ENCODE data around the gene REPS2. TPM values are rescaled to one million over a fixed set of nuclear protein-coding genes. Genes with fewer than 3 reads are reported as not detected.

The REPS2 gene
- total and polyA plus RNA-seq, 9 of the 15 experiments (the other 6 are each of a cell fraction or from before 2014, with no cell fraction given), result 0.01 to 0.07 (median 0.01) TPM; not detected in 3

- TF ChIP-seq RBM25 (IDR thresholded peaks at IDR 0.05; ENCODE audit: low read depth, low read length, severe bottlenecking) (no peak), ETV5 (CRISPR knock-in tag; IDR thresholded peaks at IDR 0.05; ENCODE audit: low read depth) (no peak), MIER1 (IDR thresholded peaks at IDR 0.05; ENCODE audit: low read depth) (no peak), GABPB1 (CRISPR knock-in tag; IDR thresholded peaks at IDR 0.05) (no peak), ZNF57 (CRISPR knock-in tag; IDR thresholded peaks at IDR 0.05) (no peak), NR3C1 (CRISPR knock-in tag; IDR thresholded peaks at IDR 0.05) (no peak)
- TF ChIP-seq, protein P1, sequence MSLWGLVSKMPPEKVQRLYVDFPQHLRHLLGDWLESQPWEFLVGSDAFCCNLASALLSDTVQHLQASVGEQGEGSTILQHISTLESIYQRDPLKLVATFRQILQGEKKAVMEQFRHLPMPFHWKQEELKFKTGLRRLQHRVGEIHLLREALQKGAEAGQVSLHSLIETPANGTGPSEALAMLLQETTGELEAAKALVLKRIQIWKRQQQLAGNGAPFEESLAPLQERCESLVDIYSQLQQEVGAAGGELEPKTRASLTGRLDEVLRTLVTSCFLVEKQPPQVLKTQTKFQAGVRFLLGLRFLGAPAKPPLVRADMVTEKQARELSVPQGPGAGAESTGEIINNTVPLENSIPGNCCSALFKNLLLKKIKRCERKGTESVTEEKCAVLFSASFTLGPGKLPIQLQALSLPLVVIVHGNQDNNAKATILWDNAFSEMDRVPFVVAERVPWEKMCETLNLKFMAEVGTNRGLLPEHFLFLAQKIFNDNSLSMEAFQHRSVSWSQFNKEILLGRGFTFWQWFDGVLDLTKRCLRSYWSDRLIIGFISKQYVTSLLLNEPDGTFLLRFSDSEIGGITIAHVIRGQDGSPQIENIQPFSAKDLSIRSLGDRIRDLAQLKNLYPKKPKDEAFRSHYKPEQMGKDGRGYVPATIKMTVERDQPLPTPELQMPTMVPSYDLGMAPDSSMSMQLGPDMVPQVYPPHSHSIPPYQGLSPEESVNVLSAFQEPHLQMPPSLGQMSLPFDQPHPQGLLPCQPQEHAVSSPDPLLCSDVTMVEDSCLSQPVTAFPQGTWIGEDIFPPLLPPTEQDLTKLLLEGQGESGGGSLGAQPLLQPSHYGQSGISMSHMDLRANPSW (CRISPR knock-in tag; IDR thresholded peaks at IDR 0.05), result no peak
- TF ChIP-seq, protein P2, sequence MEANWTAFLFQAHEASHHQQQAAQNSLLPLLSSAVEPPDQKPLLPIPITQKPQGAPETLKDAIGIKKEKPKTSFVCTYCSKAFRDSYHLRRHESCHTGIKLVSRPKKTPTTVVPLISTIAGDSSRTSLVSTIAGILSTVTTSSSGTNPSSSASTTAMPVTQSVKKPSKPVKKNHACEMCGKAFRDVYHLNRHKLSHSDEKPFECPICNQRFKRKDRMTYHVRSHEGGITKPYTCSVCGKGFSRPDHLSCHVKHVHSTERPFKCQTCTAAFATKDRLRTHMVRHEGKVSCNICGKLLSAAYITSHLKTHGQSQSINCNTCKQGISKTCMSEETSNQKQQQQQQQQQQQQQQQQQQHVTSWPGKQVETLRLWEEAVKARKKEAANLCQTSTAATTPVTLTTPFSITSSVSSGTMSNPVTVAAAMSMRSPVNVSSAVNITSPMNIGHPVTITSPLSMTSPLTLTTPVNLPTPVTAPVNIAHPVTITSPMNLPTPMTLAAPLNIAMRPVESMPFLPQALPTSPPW (CRISPR knock-in tag; IDR thresholded peaks at IDR 0.05), result no peak
Observed at GRCh38 chrX:17023661-17024060, 77.2 kb downstream of the REPS2 start (continued).
